ENCODE measurements around the gene TMEM82. TPM values are rescaled to one million over a fixed set of nuclear protein-coding genes. Genes with fewer than 3 reads are reported as not detected.

TMEM82 gene
- total RNA-seq, 4 donors from 2014 or later, result not detected

DNA sequence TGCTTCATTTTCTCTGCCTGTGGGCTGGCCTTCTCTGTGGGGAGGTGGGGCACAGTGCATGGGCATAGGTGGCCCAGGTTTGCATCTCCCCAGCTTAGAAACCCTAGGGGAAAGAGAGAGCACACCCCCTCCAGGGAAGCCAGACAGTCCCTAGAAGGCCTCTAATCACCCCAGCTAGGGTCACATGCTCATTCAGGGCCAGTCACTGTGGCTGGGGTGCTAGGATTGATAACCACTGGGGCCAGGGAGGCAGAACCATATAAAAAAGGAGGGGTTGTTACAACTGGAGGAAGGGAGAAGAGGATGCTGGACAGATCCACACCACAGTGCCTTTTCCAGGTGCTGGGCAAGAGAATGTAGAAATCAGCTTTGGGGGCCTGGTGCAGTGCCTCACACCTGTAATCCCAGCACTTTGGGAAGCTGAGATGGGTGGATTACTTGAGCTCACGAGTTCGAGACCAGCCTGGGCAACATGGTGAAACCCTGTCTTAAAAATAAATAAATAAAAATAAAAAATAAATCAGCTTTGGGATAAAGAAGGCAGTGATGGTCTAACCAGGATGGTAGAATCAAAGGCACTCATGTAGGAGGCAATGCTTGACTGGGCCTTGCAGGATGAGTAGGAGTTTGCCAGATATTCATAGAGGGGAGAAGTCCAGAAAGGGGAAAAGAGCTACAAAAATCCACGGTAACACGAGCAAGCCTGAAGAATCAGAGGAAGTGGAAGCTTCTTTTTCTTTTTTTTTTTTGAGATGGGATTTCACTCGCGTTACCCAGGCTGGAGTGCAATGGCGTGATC is 35.8 kb downstream of the TMEM82 start:
- H3K4me3 ChIP-seq, result no peak overlapping the region
- intact Hi-C loops (cut with DNase I), result no loop called here
- H3K27me3 ChIP-seq, result no peaks in the 10 kb centered on the region
- H3K4me1 ChIP-seq, result peaks cover 0 to 12% (median 0%) of the 10 kb centered on the region in 3 donors
- WGBS, 2 donors, result 88 to 90% methylated on average over 7 of the region's 7 CpGs
- TF ChIP-seq POLR2A (IDR thresholded peaks at IDR 0.05) (no peak), CTCF (IDR thresholded peaks at IDR 0.05) (no peak)
- peaks cover 0 to 95% (median 4%) of the 10 kb centered on the region in 3 donors for H3K36me3 ChIP-seq
- no peak overlapping the region for H3K27ac ChIP-seq
- no peaks in the 10 kb centered on the region for H3K9me3 ChIP-seq
- DNase-seq, result no peak

- no peaks in the 10 kb centered on the region for H3K27me3 ChIP-seq
- H3K4me1 ChIP-seq, result peaks cover 10 to 34% (median 12%) of the 10 kb centered on the region in 3 donors
- no peak overlapping the region for H3K4me3 ChIP-seq
- peaks cover 0 to 42% (median 0%) of the 10 kb centered on the region in 3 donors for H3K36me3 ChIP-seq
- intact Hi-C loops (cut with DNase I), result no loop called here
- no peak for TF ChIP-seq CTCF (IDR thresholded peaks at IDR 0.05)
- TF ChIP-seq POLR2A (IDR thresholded peaks at IDR 0.05), result no peak
- peak overlapping the region in 1 of 4 donors; percentile 5 for H3K27ac ChIP-seq
- 86 to 92% methylated on average over 6 to 8 of the region's 8 CpGs for WGBS, 2 donors
- H3K9me3 ChIP-seq, result no peaks in the 10 kb centered on the region
- no peak for DNase-seq
Observed at GRCh38 chr1:15785683-15786082, 43.4 kb downstream of the TMEM82 start.

GRCh38 chr1:15786581-15786980 is 44.3 kb downstream of the TMEM82 start:
- H3K4me3 ChIP-seq, result no peak overlapping the region
- 40 to 50% methylated on average over 2 to 5 of the region's 10 CpGs for WGBS, 2 donors
- H3K27me3 ChIP-seq, result no peaks in the 10 kb centered on the region
- no peak for TF ChIP-seq POLR2A (IDR thresholded peaks at IDR 0.05)
- no peak for TF ChIP-seq CTCF (IDR thresholded peaks at IDR 0.05)
- H3K9me3 ChIP-seq, result no peaks in the 10 kb centered on the region
- peak overlapping the region; percentile 15 to 34 (median 27) for H3K27ac ChIP-seq
- H3K36me3 ChIP-seq, result peaks cover 0 to 34% (median 0%) of the 10 kb centered on the region in 3 donors
- H3K4me1 ChIP-seq, result peaks cover 10 to 28% (median 12%) of the 10 kb centered on the region in 3 donors
- intact Hi-C loops (cut with DNase I), result no loop called here
- DNase-seq, result no peak

DNA sequence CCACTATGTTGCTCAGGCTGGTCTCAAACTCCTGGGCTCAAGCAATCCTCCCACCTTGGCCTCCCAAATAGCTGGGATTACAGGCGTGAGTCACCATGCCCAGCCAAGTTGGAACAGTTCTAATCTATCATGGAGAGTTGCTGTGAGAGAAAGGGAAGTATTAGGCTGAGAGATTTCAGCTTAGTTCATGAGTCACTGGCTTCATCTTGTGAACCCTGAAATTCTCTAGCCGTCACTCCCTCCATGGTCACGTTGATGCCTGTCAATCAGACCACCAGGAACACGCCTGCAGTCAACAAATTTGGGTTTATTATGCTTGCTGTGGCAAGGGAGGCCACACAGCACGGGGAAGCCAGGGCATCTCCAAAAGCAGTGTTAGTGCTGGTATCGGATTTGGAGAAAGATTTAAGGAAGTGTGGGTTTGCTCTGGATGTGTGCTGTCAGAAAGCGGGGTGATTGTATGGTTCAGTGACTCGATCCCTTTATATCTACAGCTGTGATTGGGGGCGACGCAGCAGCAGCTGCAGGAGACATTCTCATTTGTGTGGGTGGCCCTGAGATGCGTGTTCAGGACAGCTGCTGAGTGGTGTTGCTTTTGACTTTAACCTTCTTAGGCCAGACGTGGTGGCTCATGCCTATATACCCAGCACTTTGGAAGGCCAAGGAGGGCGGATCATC is 46.5 kb downstream of the TMEM82 start:
- peaks cover 0 to 20% (median 0%) of the 10 kb centered on the region in 3 donors for H3K36me3 ChIP-seq
- TF ChIP-seq POLR2A (IDR thresholded peaks at IDR 0.05), result no peak
- no peak for TF ChIP-seq CTCF (IDR thresholded peaks at IDR 0.05)
- no peak for DNase-seq
- no peaks in the 10 kb centered on the region for H3K9me3 ChIP-seq
- no peak overlapping the region for H3K4me3 ChIP-seq
- intact Hi-C loops (cut with DNase I), result no loop called here
- WGBS, 2 donors, result 44 to 56% methylated on average over 9 to 12 of the region's 13 CpGs
- no peaks in the 10 kb centered on the region for H3K27me3 ChIP-seq
- H3K27ac ChIP-seq, result peak overlapping the region; percentile 35 to 62 (median 45)
- peaks cover 12 to 48% (median 13%) of the 10 kb centered on the region in 3 donors for H3K4me1 ChIP-seq

- Histone ChIP-seq H3K27ac (peak overlapping the region; percentile 53 to 87 (median 76)), H3K4me3 (no peak overlapping the region), H3K36me3 (no peaks in the 10 kb centered on the region), H3K27me3 (no peaks in the 10 kb centered on the region), H3K9me3 (no peaks in the 10 kb centered on the region), H3K4me1 (peaks cover 25 to 84% (median 58%) of the 10 kb centered on the region in 3 donors)
- intact Hi-C loops (cut with DNase I), result no loop called here
- no peak for TF ChIP-seq POLR2A (IDR thresholded peaks at IDR 0.05)
- TF ChIP-seq CTCF (IDR thresholded peaks at IDR 0.05), result no peak
- 73 to 93% methylated on average over 2 of the region's 2 CpGs for WGBS, 2 donors
- DNase-seq, result no peak
Observed at GRCh38 chr1:15796086-15796462, 53.8 kb downstream of the TMEM82 start.

Data from esophagus squamous epithelium (tissue), 5 donors.